Measurements from ENCODE around the gene GPR33. TPM values are rescaled to one million over a fixed set of nuclear protein-coding genes. Genes with fewer than 3 reads are reported as not detected.

GPR33 gene
- total RNA-seq, 2 experiments from 2014 or later: not detected

DNA sequence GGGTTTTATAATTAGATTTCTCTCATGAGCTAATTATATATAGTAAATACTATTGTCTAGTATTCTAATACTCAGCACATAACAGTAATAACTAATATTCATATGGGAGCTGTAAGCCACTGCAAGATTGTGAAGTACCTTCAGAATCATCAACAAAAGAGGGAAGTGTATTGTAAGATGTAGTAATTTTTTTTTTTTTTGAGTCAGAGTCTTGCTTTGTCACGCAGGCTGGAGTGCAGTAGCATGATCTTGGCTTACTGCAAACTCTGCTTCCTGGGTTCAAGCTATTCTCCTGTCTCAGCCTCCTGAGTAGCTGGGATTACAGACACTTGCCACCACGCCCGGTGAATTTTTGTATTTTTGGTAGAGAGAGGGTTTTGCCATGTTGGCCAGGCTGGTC is 3.1 kb downstream of the GPR33 start:
- POLR2A ChIA-PET: interaction anchor here (0.7 kb wide), 1 partner anchor 25 kb away, joined by 5 read pairs; no protein-coding TSS in a partner anchor
- peaks cover 19% of the 10 kb centered on the region for H3K4me1 ChIP-seq (ENCODE audit: insufficient read depth, low read length, poor library complexity, severe bottlenecking)
- H3K27ac ChIP-seq (ENCODE audit: low read depth, low read length, poor library complexity, severe bottlenecking): no peak overlapping the region
- no peaks in the 10 kb centered on the region for H3K9me3 ChIP-seq (ENCODE audit: low read length)
- no peak for DNase-seq (ENCODE audit: low spot score)
- H3K4me2 ChIP-seq (ENCODE audit: low read length): no peak overlapping the region
- H3K9me2 ChIP-seq (ENCODE audit: insufficient read depth, low read length): no peaks in the 10 kb centered on the region
- H2AFZ ChIP-seq (ENCODE audit: low read length): no peak overlapping the region
- no peaks in the 10 kb centered on the region for H4K20me1 ChIP-seq (ENCODE audit: insufficient read depth, low read length)
- intact Hi-C loops (cut with micrococcal nuclease; ENCODE audit: unreplicated experiment): no loop called here
- TF ChIP-seq CTCF (conservative IDR thresholded peaks at IDR 0.05; ENCODE audit: low read length): no peak
- no peak for TF ChIP-seq EZH2phosphoT487 (IDR thresholded peaks at IDR 0.05; ENCODE audit: borderline replicate concordance, low read depth, low read length)
- CTCF ChIA-PET (ENCODE audit: unreplicated experiment): no interaction called here
- no peak overlapping the region for H3K4me3 ChIP-seq (ENCODE audit: low read depth, low read length, poor library complexity, severe bottlenecking)
- no peaks in the 10 kb centered on the region for H3K36me3 ChIP-seq (ENCODE audit: insufficient read depth, low read length)
- H3K79me2 ChIP-seq (ENCODE audit: insufficient read depth, low read depth, low read length): no peaks in the 10 kb centered on the region
- no TSS peak for BruUV-seq (replicated peaks)

GRCh38 chr14:31480156-31480555 is 7.7 kb downstream of the GPR33 start:
- H3K4me1 ChIP-seq (ENCODE audit: insufficient read depth, low read length, poor library complexity, severe bottlenecking): no peaks in the 10 kb centered on the region
- no peaks in the 10 kb centered on the region for H3K9me2 ChIP-seq (ENCODE audit: insufficient read depth, low read length)
- H3K36me3 ChIP-seq (ENCODE audit: insufficient read depth, low read length): no peaks in the 10 kb centered on the region
- H2AFZ ChIP-seq (ENCODE audit: low read length): no peak overlapping the region
- H4K20me1 ChIP-seq (ENCODE audit: insufficient read depth, low read length): no peaks in the 10 kb centered on the region
- POLR2A ChIA-PET: interaction anchor here (0.8 to 2.0 kb wide), 2 partner anchors 10 to 22 kb away, joined by 3 to 9 read pairs; partner anchors contain the start of gene DTD2
- no peak for DNase-seq (ENCODE audit: low spot score)
- no peak overlapping the region for H3K4me3 ChIP-seq (ENCODE audit: low read depth, low read length, poor library complexity, severe bottlenecking)
- H3K9me3 ChIP-seq (ENCODE audit: low read length): no peaks in the 10 kb centered on the region
- H3K4me2 ChIP-seq (ENCODE audit: low read length): no peak overlapping the region
- intact Hi-C loops (cut with micrococcal nuclease; ENCODE audit: unreplicated experiment): no loop called here
- CTCF ChIA-PET (ENCODE audit: unreplicated experiment): no interaction called here
- H3K79me2 ChIP-seq (ENCODE audit: insufficient read depth, low read depth, low read length): no peaks in the 10 kb centered on the region
- TF ChIP-seq CTCF (conservative IDR thresholded peaks at IDR 0.05; ENCODE audit: low read length): no peak
- TF ChIP-seq EZH2phosphoT487 (IDR thresholded peaks at IDR 0.05; ENCODE audit: borderline replicate concordance, low read depth, low read length): no peak
- H3K27ac ChIP-seq (ENCODE audit: low read depth, low read length, poor library complexity, severe bottlenecking): no peak overlapping the region
- BruUV-seq (replicated peaks): no TSS peak

DNA sequence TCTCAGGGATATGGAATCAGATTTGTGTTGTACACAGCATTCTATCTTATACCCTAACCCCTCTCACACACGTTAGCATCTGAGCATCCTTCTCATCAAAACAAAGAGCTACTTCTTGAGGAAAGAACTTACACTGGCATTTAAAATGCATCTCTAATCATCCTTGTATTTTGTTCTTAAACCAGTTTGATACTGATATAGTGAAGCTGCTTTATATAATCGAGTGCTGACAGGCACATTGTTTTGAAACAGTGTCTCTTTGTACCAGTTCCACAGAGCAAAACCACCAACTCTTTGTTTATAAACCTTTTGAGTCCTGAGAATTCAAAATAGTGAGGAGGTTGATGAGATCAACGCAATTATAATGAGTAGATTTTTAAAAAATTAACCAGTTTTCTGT is 8.8 kb downstream of the GPR33 start:
- Histone ChIP-seq H3K9me2 (ENCODE audit: insufficient read depth, low read length) (no peaks in the 10 kb centered on the region), H3K4me1 (ENCODE audit: insufficient read depth, low read length, poor library complexity, severe bottlenecking) (no peaks in the 10 kb centered on the region), H3K9me3 (ENCODE audit: low read length) (no peaks in the 10 kb centered on the region), H3K4me2 (ENCODE audit: low read length) (no peak overlapping the region), H3K27ac (ENCODE audit: low read depth, low read length, poor library complexity, severe bottlenecking) (no peak overlapping the region), H4K20me1 (ENCODE audit: insufficient read depth, low read length) (no peaks in the 10 kb centered on the region), H3K36me3 (ENCODE audit: insufficient read depth, low read length) (no peaks in the 10 kb centered on the region), H2AFZ (ENCODE audit: low read length) (no peak overlapping the region), H3K79me2 (ENCODE audit: insufficient read depth, low read depth, low read length) (no peaks in the 10 kb centered on the region), H3K4me3 (ENCODE audit: low read depth, low read length, poor library complexity, severe bottlenecking) (no peak overlapping the region)
- DNase-seq (ENCODE audit: low spot score): no peak
- no TSS peak for BruUV-seq (replicated peaks)
- intact Hi-C loops (cut with micrococcal nuclease; ENCODE audit: unreplicated experiment): no loop called here
- ChIA-PET POLR2A (interaction anchor here (0.7 kb wide), 1 partner anchor 326 kb away, joined by 3 read pairs; no protein-coding TSS in a partner anchor), CTCF (ENCODE audit: unreplicated experiment) (no interaction called here)
- TF ChIP-seq EZH2phosphoT487 (IDR thresholded peaks at IDR 0.05; ENCODE audit: borderline replicate concordance, low read depth, low read length) (no peak), CTCF (conservative IDR thresholded peaks at IDR 0.05; ENCODE audit: low read length) (no peak)

Data from OCI-LY7 (cell line).